Astrocyte (in vitro differentiated cells and primary cell): ENCODE data around the gene TFEB. TPM values are rescaled to one million over a fixed set of nuclear protein-coding genes. Genes with fewer than 3 reads are reported as not detected.

Experiments used
- DNase-seq: peaks from one replicate; pipeline ENCODE4 v3.0.0-alpha.2; 2010; ENCODE audit warnings: low read depth
- FAIRE-seq: peaks from 2 replicates; lab custom pipeline; 2011; peaks lifted over from hg19 to GRCh38; lab: Jason Lieb, UNC
- H2AFZ ChIP-seq: 2 replicates; pipeline ENCODE4 v1.6.0; 2012; ENCODE audit warnings: low read depth, low read length, inconsistent platforms
- H3K27ac ChIP-seq: 2 replicates; pipeline ENCODE4 v1.5.1; 2011; ENCODE audit warnings: low read depth, low read length, inconsistent platforms
- H3K27me3 ChIP-seq: 2 replicates; pipeline ENCODE4 v1.6.0; 2011; ENCODE audit warnings: low read length, inconsistent platforms; ENCODE audit not compliant: insufficient read depth
- H3K36me3 ChIP-seq: 2 replicates; pipeline ENCODE4 v1.5.1; 2011; ENCODE audit warnings: low read length, inconsistent platforms; ENCODE audit not compliant: insufficient read depth
- H3K4me1 ChIP-seq: 2 replicates; pipeline ENCODE4 v1.5.1; 2011; ENCODE audit warnings: low read length, inconsistent platforms; ENCODE audit not compliant: insufficient read depth
- H3K4me2 ChIP-seq: 2 replicates; pipeline ENCODE4 v1.6.0; 2012; ENCODE audit warnings: low read length, inconsistent platforms
- H3K4me3 ChIP-seq: 2 replicates; pipeline ENCODE4 v1.5.1; 2011; ENCODE audit warnings: low read depth, mild to moderate bottlenecking, low read length, inconsistent platforms; ENCODE audit not compliant: insufficient read depth
- H3K79me2 ChIP-seq: 2 replicates; pipeline ENCODE4 v1.6.0; 2012; ENCODE audit warnings: mild to moderate bottlenecking, low read length, inconsistent platforms; ENCODE audit not compliant: insufficient read depth
- H3K9ac ChIP-seq: 2 replicates; pipeline ENCODE4 v1.6.0; 2012; ENCODE audit warnings: mild to moderate bottlenecking, low read length, inconsistent platforms
- H3K9me3 ChIP-seq: 2 replicates; pipeline ENCODE4 v1.5.1; 2012; ENCODE audit warnings: low read depth, mild to moderate bottlenecking, low read length, inconsistent platforms; ENCODE audit not compliant: insufficient read depth
- H4K20me1 ChIP-seq: 2 replicates; pipeline ENCODE4 v1.6.0; 2012; ENCODE audit warnings: low read length, inconsistent platforms; ENCODE audit not compliant: insufficient read depth
- H3K27ac Mint-ChIP-seq: one replicate; pipeline ENCODE4 v1.8.0; 2021; ENCODE audit warnings: mild to moderate bottlenecking, mixed read lengths; ENCODE audit not compliant: unreplicated experiment
- H3K27me3 Mint-ChIP-seq: one replicate; pipeline ENCODE4 v1.8.0; 2021; ENCODE audit warnings: low read depth, mixed read lengths; ENCODE audit not compliant: unreplicated experiment
- H3K36me3 Mint-ChIP-seq: one replicate; pipeline ENCODE4 v1.8.0; 2021; ENCODE audit warnings: low read depth, mixed read lengths; ENCODE audit not compliant: unreplicated experiment
- H3K4me1 Mint-ChIP-seq: one replicate; pipeline ENCODE4 v1.8.0; 2021; ENCODE audit warnings: low read depth, mixed read lengths; ENCODE audit not compliant: unreplicated experiment
- H3K4me3 Mint-ChIP-seq: one replicate; pipeline ENCODE4 v1.8.0; 2021; ENCODE audit warnings: mild to moderate bottlenecking, moderate library complexity, mixed read lengths; ENCODE audit not compliant: unreplicated experiment
- H3K9me3 Mint-ChIP-seq: one replicate; pipeline ENCODE4 v1.8.0; 2021; ENCODE audit warnings: mild to moderate bottlenecking, mixed read lengths; ENCODE audit not compliant: unreplicated experiment
- CTCF ChIP-seq: IDR thresholded peaks from 2 replicates; pipeline ENCODE4 v1.5.1; 2011; ENCODE audit warnings: low read depth, mild to moderate bottlenecking, inconsistent platforms, low read length, moderate library complexity; ENCODE audit not compliant: insufficient read depth
- EZH2 ChIP-seq: IDR thresholded peaks from 2 replicates; pipeline ENCODE4 v1.6.1; 2012; ENCODE audit warnings: mild to moderate bottlenecking, low read length, inconsistent platforms; ENCODE audit not compliant: insufficient read depth
- total RNA-seq: library from RNA; stranded (reverse); gene quantifications from 2 replicates; pipeline ENCODE4 v1.2.1, GENCODE V29; 2021

The TFEB gene
- total RNA-seq, 1 donor from 2014 or later = 4.7 TPM

GRCh38 chr6:41707565-41708200, 27.7 kb downstream of the TFEB start:
- no peaks in the 10 kb centered on the region for H3K9me3 Mint-ChIP-seq
- Histone ChIP-seq H3K4me1 (peaks cover 17% of the 10 kb centered on the region), H3K79me2 (no peaks in the 10 kb centered on the region), H2AFZ (no peak overlapping the region), H3K9me3 (no peaks in the 10 kb centered on the region), H3K27ac (no peak overlapping the region), H3K27me3 (no peaks in the 10 kb centered on the region), H3K9ac (no peak overlapping the region), H3K4me3 (no peak overlapping the region), H4K20me1 (no peaks in the 10 kb centered on the region), H3K36me3 (no peaks in the 10 kb centered on the region), H3K4me2 (no peak overlapping the region)
- FAIRE-seq (no peak), DNase-seq (no peak)
- H3K27me3 Mint-ChIP-seq = peaks cover 41% of the 10 kb centered on the region
- H3K4me3 Mint-ChIP-seq = no peak overlapping the region
- TF ChIP-seq EZH2 = no peak
- no peak for TF ChIP-seq CTCF
- H3K27ac Mint-ChIP-seq = no peak overlapping the region
- H3K4me1 Mint-ChIP-seq = peaks cover 6% of the 10 kb centered on the region
- H3K36me3 Mint-ChIP-seq = peaks cover 3% of the 10 kb centered on the region

GRCh38 chr6:41706876-41707564, 28.4 kb downstream of the TFEB start:
- Mint-ChIP-seq H3K36me3 (peaks cover 3% of the 10 kb centered on the region), H3K4me3 (no peak overlapping the region), H3K27me3 (peaks cover 45% of the 10 kb centered on the region), H3K9me3 (no peaks in the 10 kb centered on the region), H3K27ac (peak overlapping the region; percentile 55), H3K4me1 (peaks cover 3% of the 10 kb centered on the region)
- H3K27me3 ChIP-seq = no peaks in the 10 kb centered on the region
- no peak overlapping the region for H3K4me3 ChIP-seq
- H3K27ac ChIP-seq = no peak overlapping the region
- no peak for DNase-seq
- peaks cover 17% of the 10 kb centered on the region for H3K4me1 ChIP-seq
- H3K9ac ChIP-seq = no peak overlapping the region
- TF ChIP-seq EZH2 (no peak), CTCF (no peak)
- H3K79me2 ChIP-seq = no peaks in the 10 kb centered on the region
- H3K4me2 ChIP-seq = peak overlapping the region; percentile 72
- H3K36me3 ChIP-seq = no peaks in the 10 kb centered on the region
- FAIRE-seq = no peak
- H4K20me1 ChIP-seq = no peaks in the 10 kb centered on the region
- H3K9me3 ChIP-seq = no peaks in the 10 kb centered on the region
- H2AFZ ChIP-seq = no peak overlapping the region
